ENCODE measurements around the gene DCST1.
A peak's percentile ranks its signal among the peaks of the same experiment; 100 is the strongest.

DCST1 gene

GRCh38 chr1:155077758-155078445 lies 44.3 kb downstream of the DCST1 start:
- DNase-seq, result no peak

DNA sequence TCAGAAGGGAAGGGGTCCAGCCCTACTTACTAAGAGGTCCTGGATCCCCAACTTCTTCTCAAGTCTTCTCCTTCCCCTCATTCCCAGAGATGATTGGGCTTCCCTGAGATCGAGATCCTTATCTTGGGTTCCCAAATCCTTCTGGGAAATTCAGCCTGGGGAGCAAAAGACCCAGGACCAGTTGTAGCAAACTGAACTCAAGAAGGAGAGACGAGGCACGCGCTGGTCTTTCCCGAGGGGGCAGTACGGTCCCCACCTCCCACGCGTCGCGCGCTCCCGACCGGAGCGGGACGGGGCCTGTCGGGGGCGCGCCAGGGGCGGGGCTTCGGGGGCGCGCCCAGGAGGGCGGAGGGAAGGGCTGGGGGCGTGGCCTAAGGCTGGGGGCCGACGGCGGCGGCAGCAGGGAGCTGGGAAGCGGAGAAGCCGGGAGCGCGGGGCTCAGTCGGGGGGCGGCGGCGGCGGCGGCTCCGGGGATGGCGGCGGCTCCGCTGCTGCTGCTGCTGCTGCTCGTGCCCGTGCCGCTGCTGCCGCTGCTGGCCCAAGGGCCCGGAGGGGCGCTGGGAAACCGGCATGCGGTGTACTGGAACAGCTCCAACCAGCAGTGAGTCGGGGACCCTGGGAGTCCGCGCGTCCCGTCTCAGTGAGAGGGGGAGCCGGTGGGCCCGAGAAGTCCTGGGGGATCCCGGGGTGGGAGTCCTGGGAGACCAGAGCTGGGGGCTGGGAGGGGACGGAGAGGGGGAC lies 45.0 kb downstream of the DCST1 start, which contains the start of gene EFNA3:
EFNA3 (plus strand) TSS at position 369 of the 741 bp plus-strand sequence; CDS start at position 474, 105 bp downstream.
- peak; percentile 77 for DNase-seq

GRCh38 chr1:155079210-155079486 lies 45.5 kb downstream of the DCST1 start:
- DNase-seq, result no peak

- DNase-seq, result peak; percentile 46
Measured at GRCh38 chr1:155079487-155080311, 46.1 kb downstream of the DCST1 start.

DNA sequence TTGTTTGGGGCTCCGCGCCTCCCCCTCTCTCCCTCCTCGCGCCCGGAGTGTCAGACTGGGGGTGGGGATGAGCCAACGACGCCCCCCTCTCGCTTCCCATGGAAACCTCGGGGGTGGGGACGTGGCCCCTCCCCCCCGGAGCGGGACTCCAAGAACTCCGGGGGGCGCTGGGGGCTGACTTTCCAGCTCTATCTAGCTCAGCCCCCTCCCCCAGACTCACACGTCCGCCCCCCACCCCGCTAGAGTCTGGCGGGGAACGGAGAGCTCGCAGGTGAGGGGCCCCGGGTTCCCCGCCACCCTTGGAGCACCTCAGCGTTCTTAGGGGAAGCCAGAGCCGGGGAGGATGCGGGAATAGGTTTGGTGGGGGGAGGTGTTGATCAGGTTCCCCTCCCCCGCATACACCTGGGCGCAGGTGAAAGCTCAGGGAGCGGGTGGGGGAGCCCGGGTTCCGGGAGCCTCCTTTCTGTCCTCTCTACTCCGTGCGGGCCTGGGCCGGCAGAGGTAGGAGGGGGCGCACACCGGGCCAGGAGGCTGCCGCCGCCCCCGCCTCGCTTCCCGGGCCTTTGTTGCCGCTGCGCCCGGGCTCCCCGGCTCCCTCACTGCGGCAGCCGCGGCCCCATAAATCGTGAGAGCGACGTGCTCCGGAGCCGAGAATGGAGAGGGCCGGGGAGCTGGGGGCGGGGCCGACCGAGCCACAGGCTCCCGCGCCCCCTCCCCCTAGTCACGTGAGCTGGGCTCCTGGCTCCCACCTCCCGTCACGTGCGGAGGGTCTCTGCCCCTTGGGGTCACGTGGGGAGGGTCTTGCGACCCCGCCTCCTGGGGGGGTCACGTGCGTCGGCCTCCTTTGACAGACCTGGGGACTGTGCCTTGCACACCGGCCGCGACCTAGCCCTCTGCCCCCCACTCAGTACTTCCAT lies 46.9 kb downstream of the DCST1 start:
- DNase-seq, result peak; percentile 56

- peak; percentile 57 for DNase-seq
Measured at GRCh38 chr1:155081472-155082300, 48.1 kb downstream of the DCST1 start.

DNA sequence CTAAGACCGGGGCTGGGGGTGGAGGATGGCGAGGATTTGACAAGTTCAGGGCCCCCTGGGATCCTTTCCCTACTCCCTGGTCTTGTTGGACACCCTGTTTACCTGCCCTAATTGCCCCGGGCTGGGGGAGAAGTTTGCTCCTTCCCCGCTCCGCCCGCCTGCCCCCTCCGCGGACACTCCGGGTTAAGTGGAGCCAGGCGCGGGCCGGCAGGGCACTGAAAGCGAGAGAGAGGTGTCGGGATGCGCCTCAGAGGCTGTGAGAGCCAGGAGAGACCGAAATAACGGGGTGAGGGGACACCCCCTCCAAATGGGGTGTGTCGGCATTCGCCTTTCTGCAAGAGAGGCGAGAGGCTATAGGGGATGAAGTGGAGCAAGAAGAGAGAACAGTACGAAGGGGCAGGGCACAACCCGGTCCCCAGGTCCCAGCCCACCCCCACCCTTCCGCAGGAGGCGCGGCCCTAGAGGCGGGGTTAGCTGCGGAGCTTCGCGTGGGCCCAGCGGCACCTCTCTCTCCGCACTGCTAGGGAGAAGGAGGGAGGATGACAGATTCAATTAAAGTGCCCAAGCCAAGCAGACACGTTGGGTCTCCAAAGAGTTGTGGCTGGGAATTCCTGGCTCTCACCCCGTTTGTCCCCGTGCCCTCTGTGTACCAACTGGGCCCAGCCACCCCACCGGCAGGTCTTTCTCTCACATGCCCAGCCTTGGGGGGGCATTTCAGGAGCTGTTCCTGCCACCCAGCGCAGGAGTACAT lies 48.9 kb downstream of the DCST1 start:
- peak; percentile 46 for DNase-seq

GRCh38 chr1:155083052-155083541 lies 49.5 kb downstream of the DCST1 start:
- no peak for DNase-seq

DNA sequence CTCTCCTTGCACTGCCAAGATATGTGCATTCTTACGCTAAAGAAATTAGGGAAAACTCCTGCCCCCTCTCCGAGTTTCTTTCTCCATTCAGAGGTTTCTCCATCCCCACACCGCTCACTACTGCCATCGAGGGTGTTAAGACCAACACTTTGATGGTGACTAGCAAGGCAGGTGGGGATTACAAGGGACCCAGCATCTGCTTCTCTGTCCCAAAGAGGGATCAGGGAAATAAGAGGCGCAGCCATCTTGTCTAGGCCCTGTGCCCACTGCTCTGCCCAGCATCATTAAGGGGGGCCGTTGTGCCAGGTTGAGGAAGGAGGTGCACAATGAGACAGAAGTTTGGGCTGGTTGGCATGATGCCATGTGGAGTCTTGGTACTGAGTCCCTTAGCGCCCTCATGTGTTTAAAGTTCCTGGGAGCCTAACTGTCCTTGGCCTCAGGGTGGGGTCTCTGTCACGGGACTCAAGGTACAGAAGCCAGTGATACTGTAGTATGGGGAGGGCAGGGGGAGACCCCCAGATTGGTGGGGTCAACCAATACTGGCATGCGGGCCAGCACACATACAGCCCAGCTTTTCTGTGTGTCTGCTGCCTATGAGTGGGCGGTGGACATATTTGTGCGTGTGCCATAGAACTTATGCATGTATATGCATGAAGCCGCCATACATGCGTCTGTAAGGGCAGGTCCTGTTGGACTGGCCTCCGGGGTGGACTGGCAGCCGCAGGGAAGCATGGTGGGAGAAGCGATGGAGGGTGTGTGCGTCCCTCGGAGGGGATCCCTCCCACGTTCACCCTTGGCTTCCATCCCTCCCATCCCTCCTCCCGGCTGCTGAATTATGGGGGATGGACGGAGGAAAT lies 50.5 kb downstream of the DCST1 start:
- DNase-seq, result peak; percentile 40

- peak; percentile 95 for DNase-seq
Measured at GRCh38 chr1:155084722-155085503, 51.3 kb downstream of the DCST1 start.

GRCh38 chr1:155085504-155086127 lies 52.0 kb downstream of the DCST1 start:
- DNase-seq, result peak; percentile 78

- DNase-seq, result peak; percentile 88
Measured at GRCh38 chr1:155086128-155086741, 52.6 kb downstream of the DCST1 start.

DNA sequence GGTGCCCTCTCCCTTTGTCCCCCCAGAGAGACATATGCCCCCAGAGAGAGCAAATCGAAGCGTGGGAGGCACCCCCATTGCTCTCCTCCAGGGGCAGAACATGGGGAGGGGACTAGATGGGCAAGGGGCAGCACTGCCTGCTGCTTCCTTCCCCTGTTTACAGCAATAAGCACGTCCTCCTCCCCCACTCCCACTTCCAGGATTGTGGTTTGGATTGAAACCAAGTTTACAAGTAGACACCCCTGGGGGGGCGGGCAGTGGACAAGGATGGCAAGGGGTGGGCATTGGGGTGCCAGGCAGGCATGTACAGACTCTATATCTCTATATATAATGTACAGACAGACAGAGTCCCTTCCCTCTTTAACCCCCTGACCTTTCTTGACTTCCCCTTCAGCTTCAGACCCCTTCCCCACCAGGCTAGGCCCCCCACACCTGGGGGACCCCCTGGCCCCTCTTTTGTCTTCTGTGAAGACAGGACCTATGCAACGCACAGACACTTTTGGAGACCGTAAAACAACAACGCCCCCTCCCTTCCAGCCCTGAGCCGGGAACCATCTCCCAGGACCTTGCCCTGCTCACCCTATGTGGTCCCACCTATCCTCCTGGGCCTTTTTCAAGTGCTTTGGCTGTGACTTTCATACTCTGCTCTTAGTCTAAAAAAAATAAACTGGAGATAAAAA lies 53.4 kb downstream of the DCST1 start:
- DNase-seq, result no peak

GRCh38 chr1:155091071-155092051 lies 57.7 kb downstream of the DCST1 start:
- peak; percentile 83 for DNase-seq

- no peak for DNase-seq
Measured at GRCh38 chr1:155092131-155092530, 58.5 kb downstream of the DCST1 start.

GRCh38 chr1:155092641-155093040 lies 59.0 kb downstream of the DCST1 start:
- no peak for DNase-seq
